GM10248 (cell line): ENCODE results near the gene KRTAP12-3.

Experiments used
- CTCF ChIA-PET: fragments of 300-600 bp; sonication (Branson Sonifier 250); formaldehyde crosslinking; extraction: SDS; loops from one replicate; lab custom pipeline; 2021; ENCODE audit warnings: antibody characterized with exemption; lab: Yijun Ruan, JAX
- POLR2A ChIA-PET: fragments of 350-650 bp; sonication (Branson Sonifier 250); formaldehyde crosslinking; extraction: SDS; loops from one replicate; lab custom pipeline; 2020; ENCODE audit warnings: antibody characterized with exemption; lab: Yijun Ruan, JAX
- DNase-seq: peaks from one replicate; pipeline ENCODE4 v3.0.0; 2012; ENCODE audit errors: extremely low spot score
- CTCF ChIP-seq: IDR thresholded peaks from 2 replicates; pipeline ENCODE4 v1.5.1; 2012; ENCODE audit warnings: mild to moderate bottlenecking, low read depth; ENCODE audit errors: extremely low read depth, missing control alignments, control extremely low read depth

KRTAP12-3 gene

GRCh38 chr21:44617071-44617501 lies 40.6 kb upstream of the KRTAP12-3 start:
- DNase-seq, result no peak
- ChIA-PET POLR2A (no interaction called here), CTCF (no interaction called here)
- no peak for TF ChIP-seq CTCF

- ChIA-PET POLR2A (no interaction called here), CTCF (no interaction called here)
- DNase-seq, result no peak
- TF ChIP-seq CTCF, result no peak
These were observed 39.2 kb upstream of the KRTAP12-3 start for GRCh38 chr21:44618504-44618903.

GRCh38 chr21:44618909-44619308 lies 38.8 kb upstream of the KRTAP12-3 start:
- TF ChIP-seq CTCF, result no peak
- POLR2A ChIA-PET, result no interaction called here
- no peak for DNase-seq
- CTCF ChIA-PET, result no interaction called here

- POLR2A ChIA-PET, result no interaction called here
- CTCF ChIA-PET, result no interaction called here
These were observed 37.8 kb upstream of the KRTAP12-3 start for GRCh38 chr21:44619886-44620285.

GRCh38 chr21:44623575-44623974 lies 34.2 kb upstream of the KRTAP12-3 start:
- no peak for DNase-seq
- ChIA-PET CTCF (no interaction called here), POLR2A (no interaction called here)
- no peak for TF ChIP-seq CTCF

More at GRCh38 chr21:44619886-44620285, 37.8 kb upstream of the KRTAP12-3 start:
- no peak for TF ChIP-seq CTCF
- DNase-seq, result no peak

GRCh38 chr21:44625756-44626155 lies 32.0 kb upstream of the KRTAP12-3 start:
- POLR2A ChIA-PET, result no interaction called here
- no peak for DNase-seq
- CTCF ChIA-PET, result no interaction called here
- no peak for TF ChIP-seq CTCF

GRCh38 chr21:44626262-44626661 lies 31.5 kb upstream of the KRTAP12-3 start:
- DNase-seq, result no peak
- ChIA-PET CTCF (no interaction called here), POLR2A (no interaction called here)
- TF ChIP-seq CTCF, result no peak
